Hippocampal formation (tissue), 2 donors: Measurements from ENCODE around the gene PRSS56.
A peak's percentile ranks its signal among the peaks of the same experiment; 100 is the strongest.
"Not testable (repeated sequence)": the region's sequence is repeated elsewhere in the genome, so short reads cannot be mapped to it uniquely, and the experiment has no call there.

Experiments used
- DNase-seq, 2 donors: peaks; one replicate each; lab custom pipeline; 2025; lab: John Stamatoyannopoulos, UW

Gene PRSS56

DNA sequence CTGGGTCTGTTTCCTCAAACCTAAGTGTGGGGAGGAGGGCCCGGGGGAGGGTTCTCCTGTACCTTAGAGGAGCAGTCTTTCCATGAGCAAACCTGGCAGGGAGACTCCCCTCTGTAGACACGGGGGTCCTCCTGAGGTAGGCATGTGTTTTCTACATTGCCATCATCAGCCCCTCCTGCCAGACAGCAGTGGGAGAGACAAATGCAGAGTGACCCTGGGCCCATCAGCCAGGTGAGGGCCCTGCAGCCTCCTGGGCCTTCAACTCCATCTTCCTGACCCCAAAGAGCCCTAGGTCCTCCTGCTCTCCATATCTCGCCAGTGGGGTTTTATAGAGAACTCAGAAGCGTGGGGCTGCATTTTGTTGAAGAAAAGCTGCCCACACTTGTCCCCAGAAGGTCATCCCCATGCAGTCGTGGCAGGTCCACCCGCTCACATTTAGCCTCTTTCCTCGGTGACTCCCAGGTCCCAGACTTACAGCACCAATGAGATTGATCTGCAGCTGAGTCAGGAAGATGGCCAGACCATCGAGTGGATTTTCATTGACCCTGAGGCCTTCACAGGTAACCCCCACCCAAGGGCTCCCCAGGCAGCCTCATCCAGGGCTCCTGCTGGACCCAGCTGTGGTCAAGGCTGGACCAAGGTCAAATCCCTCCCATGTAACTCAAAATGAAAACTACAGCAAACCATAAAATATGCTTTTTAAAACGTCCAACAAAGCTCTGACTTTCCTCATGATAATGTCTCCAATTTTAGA lies 21.9 kb downstream of the PRSS56 start:
- DNase-seq = no peak

DNA sequence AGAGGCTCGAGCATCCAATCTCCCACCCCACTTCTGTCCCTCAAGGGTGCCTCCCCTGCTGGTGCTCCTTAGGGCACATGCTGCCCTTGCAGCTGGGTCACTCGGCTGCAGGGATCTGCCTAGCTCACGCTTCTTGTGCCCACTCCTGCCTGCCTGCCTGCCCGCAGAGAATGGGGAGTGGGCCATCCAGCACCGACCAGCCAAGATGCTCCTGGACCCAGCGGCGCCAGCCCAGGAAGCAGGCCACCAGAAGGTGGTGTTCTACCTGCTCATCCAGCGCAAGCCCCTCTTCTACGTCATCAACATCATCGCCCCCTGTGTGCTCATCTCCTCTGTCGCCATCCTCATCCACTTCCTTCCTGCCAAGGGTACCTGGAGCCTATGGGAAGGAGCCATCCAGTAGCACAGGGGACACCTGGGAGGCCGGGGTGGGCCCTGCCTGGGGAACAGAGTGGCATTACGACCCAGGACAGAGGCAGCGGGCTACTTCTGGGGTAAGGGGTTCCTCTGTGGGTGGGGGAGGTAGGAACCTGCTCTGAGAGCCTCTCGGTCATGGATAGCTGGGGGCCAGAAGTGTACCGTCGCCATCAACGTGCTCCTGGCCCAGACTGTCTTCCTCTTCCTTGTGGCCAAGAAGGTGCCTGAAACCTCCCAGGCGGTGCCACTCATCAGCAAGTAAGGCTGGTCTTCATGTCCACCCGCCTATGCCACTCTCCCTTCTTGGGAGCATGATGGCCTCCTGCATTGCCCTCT lies 22.7 kb downstream of the PRSS56 start:
- no peak for DNase-seq

DNA sequence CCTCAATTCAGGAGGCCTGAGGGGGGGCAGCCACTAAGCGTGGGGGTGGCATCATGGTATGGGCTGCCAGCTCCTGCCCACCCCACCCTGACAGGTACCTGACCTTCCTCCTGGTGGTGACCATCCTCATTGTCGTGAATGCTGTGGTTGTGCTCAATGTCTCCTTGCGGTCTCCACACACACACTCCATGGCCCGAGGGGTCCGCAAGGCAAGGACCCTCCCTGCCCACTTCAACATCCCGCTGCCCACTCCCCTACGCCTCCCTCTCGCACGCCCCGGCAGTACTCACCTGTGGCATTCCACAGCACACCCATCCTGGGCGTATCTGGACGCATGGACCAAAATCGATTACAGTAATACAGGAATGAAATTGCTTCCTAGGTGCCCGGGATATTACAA lies 23.3 kb downstream of the PRSS56 start:
- DNase-seq = no peak

DNA sequence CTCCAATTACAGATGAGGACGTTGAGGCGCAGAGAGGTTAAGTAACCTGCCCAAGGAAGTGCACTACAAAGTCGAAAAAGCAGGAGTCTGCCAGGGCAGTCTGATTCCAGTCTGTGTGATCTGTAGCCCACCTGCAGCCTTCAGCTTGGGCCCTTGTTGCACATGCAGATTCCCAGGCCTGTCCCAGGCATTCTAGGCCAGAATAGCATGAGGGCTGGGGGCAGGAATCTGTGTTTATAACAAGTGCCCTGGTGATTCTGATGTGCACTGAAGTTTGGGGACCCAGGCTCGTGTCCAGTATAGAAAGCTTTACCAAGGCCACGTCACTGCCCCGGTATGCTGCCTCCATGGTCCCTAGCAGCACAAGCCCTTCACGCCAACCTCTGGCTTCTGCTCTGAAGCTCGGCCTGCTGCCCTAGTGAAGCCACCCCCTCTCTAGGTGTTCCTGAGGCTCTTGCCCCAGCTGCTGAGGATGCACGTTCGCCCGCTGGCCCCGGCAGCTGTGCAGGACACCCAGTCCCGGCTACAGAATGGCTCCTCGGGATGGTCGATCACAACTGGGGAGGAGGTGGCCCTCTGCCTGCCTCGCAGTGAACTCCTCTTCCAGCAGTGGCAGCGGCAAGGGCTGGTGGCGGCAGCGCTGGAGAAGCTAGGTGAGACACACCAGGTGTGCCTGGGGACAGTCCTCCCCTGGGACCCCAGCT lies 23.9 kb downstream of the PRSS56 start:
- DNase-seq = no peak

DNA sequence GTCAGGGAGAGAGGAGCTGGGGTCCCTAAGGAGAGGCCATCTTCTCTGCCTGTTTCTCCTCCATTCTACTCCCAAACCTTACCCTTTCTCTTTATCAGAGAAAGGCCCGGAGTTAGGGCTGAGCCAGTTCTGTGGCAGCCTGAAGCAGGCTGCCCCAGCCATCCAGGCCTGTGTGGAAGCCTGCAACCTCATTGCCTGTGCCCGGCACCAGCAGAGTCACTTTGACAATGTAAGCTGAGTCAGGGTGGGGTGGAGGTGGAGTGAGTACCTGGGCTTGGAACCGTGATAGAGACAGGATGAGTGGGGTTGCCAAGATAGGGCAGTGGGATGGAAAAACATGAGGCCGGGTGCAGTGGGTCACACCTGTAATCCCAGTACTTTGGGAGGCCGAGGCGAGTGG lies 24.5 kb downstream of the PRSS56 start:
- no peak for DNase-seq

DNA sequence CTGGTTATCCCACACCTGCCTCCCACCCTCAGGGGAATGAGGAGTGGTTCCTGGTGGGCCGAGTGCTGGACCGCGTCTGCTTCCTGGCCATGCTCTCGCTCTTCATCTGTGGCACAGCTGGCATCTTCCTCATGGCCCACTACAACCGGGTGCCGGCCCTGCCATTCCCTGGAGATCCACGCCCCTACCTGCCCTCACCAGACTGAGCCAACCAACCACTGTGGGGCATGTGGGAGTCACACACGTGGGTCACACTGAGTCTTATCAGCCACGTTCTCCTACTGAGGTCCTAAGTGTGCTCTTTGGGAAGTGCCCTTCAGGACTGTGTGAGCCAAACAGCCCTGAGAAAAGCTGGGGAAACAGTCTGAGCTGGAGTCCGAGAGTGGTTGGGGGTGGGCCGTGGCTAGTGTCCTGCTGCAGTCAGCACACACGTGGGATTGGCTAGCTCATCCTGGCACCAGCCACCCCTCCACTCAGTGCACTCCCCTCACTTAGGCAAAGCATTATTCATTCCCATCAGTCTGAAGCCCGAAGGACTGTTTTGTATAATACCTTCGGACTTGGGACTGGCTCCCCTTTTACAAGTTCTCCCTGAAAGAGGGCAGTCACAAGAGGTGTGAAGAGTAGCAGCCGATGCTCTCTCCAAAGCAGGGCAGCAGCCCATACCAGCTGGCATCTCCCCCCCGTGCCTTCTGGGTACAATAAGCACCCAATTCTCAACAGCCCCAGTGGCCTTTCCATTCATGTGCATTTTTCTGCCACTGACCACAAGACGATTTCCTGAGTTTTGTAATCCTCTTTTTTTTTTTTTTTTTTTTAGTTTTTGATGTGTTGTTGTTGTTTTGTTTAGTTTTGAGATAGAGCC lies 25.6 kb downstream of the PRSS56 start:
- no peak for DNase-seq

DNA sequence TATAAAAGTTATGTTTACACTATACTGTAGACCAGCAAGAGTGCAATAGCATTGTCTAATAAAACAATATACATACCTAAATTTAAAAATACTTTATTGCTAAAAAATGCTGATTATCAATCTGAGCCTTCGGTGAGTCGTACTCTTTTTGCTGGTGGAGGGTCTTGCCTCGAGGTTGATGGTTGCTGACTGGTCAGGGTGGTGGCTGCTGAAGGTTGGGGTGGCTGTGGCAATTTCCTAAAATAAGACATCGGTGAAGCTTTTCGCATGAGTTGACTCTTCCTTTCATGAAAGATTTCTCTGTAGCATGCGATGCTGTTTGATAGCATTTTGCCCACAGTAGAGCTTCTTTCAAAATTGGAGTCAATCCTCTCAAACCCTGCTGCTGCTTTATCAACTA lies 27.8 kb downstream of the PRSS56 start:
- DNase-seq = no peak

DNA sequence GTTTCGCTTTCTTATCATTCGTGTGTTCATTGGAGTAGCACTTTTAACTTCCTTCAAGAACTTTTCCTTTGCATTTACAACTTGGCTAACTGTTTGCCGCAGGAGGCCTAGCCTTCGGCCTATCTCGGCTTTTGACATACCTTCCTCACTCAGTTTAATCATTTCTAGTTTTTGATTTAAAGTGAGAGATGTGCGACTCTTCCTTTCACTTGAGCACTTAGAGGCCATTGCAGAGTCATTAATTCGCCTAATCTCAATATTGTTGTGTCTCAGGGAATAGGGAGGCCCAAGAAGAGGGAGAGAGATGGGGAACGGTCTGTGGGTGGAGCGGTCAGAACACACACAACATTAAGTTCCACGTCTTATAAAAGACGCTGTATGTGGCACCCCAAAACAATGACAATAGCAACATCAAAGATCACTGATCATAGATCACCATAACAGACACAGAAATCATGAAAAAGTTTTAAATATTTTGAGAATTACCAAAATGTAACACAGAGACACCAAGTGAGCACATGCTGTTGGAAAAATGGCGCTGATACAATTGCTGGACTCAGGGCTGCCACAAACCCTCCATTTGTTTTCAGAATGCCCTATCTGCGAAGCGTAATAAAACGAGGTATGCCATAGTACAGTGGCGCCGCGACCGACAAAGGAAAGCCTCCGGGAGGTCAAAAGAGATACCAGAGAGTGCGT lies 29.6 kb downstream of the PRSS56 start:
- DNase-seq = no peak

DNA sequence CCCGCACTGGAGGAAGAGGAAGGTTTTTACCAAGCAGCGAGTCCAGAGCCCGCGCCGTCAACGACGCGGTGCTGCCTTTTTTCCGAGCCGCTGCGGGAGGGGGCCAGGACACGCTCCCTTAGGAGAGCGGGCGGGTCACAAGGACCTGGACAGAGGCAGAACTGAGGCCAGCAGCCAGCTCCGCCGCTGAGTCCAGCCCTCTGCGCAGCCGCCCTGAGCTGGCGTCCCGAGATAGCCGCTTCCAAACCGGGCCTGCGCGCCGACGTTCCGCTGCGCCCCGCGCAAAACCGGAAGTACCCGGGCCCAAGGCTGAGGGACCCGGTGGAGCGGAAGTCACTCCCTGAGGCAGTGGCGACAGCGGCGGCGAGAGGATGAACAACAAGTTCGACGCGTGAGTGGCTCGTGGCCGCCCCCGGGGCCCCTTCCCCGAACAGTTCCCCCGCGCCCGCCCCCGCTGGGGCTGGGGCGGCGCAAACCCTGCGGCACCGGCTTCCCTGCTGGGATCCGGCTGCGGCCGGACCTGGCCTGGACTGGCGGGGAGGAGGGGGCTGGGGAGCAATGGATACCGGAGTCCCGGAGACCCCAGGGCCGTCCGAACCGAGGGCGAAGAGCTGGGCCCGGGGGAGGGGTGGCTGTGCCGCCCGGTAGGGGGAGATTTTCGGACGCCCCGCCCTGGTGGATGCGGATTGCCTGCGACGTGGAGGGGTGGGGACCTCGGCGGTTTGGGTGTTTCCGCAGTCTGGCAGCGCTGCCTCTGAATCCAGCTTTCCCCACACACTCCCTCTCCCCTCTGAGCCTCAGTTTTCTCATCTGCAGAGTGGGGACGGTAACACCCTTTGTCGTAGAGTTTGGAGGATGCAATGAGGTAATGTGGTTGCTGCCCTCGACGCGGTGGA lies 30.4 kb downstream of the PRSS56 start, which contains the start of the genes EIF4E2 and TIGD1:
Gene EIF4E2 (plus strand): TSS at position 336 of the 896 bp plus-strand sequence. CDS start 36 bp downstream, at position 372.
Gene TIGD1 (minus strand): TSS at position 204 of the 896 bp plus-strand sequence. CDS start 675 bp downstream, outside the sequence.
- DNase-seq = peak; percentile 87 to 95

DNA sequence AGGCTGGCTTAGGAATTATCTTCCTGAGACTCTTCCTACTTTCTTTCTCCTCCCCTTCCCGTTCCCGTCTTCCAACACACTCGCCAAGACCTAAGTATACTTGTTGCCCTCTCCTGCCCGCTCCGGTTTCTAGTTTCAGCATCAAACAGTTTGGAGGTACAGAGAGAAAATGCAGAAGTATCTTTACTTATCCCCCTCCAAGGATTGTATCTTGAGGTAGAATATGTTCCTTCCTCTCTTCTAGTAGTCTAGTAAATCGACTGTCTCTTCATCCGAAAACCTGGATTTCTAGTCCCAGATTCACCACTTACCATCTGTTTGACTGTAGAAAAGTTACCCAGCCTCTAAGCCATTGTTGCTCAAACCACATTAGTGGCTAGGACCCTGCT lies 31.1 kb downstream of the PRSS56 start:
- no peak for DNase-seq

DNA sequence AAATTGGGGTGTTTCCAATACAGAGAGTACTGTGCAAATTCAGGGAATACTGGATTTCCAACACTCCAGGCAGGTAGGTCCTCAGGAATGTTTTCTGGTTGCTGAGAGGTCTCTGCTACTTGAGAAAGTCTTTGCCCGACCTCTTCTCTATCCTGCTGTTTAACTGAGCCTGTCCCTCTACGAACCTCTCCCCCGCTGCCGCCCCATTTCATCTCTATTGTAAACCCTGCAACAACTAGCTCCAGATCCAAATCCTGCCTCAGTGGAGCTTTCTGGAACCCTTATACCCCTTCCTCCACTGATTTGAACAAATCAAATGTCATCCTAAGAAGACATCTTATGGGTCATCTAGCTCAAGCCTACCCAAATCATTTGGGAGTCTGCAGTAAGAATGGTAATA lies 31.6 kb downstream of the PRSS56 start:
- DNase-seq = no peak

DNA sequence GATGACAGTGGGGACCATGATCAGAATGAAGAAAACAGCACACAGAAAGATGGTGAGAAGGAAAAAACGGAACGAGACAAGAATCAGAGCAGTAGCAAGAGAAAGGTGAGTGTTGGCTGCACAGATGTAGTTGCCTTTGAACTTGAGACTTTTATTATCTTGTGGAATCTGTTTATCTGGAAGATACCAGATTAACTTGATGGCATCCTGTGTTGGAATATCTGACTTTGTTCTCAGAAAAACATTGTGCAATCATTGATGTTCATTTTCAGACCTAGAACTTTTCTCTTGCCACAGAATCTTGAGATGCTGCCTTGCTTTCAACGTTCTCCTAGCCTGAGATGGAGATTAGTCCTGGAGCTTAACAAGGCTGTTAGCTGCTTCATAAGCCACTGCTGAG lies 36.2 kb downstream of the PRSS56 start:
- DNase-seq = no peak

DNA sequence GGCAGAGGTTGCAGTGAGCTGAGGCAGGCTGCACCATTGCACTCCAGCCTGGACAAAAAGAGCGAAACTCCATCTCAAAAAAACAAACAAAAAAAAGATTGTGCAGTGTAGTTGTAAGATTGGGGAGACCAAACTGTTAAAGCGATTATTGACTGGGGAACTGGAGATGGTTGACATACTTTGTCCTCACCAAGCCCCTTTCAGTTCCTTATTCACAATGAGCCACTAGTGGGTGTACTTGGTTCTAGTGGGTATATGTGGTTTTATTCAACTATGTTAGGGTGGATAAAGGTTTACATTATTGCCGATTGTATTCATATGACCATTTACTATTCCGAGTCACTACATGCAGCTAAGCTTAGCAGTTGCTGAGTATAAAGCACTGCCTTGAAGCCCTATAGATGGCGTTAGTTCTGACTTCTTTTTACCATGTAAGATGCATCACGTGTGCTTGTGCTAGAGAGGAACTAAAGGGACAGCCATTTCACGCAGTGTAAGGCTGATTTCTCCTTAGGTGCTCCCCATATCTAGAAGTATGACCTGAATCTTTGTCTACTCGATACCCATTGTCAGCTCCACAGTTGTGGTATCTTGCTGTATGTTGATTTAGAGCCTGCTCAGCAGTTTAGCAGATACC lies 42.4 kb downstream of the PRSS56 start:
- DNase-seq = no peak

DNA sequence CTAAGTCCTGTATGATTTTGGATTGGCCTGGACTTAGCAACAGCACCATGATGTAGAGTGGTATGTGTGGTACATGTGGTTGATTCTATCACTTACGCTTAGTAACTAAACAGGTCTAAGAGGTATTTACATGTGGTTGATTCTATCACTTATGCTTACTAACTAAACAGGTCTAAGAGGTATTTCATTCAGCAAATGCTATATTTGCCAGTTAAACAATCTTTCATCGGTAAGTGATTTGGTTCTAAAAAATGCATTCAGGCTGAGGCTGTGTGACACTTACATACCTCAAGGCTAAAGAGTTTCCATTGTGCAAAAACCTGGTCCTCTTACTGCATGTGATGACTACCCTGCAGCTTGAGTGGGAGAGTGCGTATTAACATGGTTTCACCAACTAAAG lies 43.4 kb downstream of the PRSS56 start:
- DNase-seq = no peak

DNA sequence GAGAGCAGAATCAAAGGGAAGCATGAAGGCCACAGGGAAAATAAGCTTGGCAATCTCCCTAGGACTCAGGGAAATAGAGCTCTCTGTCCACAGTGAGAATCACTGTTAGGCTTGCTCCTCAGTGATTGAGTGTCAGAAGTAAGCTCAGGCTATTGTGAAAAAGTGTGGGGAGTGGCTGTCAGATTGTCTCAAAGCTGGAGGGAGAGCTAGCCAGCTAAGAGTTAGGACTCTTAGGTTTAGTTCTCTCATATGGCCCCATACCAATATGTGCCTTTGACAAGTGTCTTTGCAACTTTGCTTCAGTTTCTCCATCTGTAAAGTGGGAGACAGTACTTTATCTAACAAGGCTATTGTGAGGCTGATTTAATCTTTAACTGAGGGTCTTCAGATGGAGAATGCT lies 47.5 kb downstream of the PRSS56 start:
- DNase-seq = no peak

DNA sequence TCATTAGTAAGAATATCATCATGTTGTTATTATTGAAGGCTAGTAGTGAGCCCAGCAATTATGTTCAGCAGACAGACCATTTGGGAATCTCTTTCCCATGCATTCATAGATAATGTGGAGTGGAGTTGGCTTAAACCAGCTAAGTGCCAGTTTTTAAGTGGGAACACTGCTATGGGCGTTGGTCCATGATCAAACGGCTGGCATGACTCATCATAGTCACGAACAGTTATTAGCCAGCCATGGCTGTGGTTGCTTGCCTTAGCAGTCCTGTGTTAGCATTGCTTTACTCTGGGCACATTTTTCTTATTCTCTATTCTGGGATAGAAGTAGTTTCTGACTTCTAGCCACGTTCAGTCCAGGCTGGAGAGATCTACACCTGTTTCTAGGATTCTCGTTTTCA lies 48.0 kb downstream of the PRSS56 start:
- DNase-seq = no peak

DNA sequence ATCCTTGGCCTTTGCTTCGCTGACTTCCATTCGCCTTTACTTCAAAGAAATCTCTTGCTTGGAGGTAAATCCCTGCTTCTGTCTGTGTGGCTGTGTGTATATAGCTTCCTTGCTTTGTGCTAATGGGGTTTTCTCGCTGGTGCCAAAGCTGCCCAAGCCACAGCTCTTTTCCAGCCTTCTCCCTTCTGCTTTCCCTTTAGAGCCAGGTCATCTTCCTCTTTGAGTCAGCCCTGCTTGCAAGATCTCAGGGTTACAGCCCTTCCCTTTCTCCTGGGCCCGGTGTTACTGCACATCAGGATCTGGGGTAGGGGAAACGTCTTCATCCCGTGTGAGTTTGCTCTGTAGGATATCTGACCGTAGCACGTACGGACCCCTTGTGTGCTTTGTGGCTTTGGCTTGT lies 49.4 kb downstream of the PRSS56 start:
- DNase-seq = no peak

DNA sequence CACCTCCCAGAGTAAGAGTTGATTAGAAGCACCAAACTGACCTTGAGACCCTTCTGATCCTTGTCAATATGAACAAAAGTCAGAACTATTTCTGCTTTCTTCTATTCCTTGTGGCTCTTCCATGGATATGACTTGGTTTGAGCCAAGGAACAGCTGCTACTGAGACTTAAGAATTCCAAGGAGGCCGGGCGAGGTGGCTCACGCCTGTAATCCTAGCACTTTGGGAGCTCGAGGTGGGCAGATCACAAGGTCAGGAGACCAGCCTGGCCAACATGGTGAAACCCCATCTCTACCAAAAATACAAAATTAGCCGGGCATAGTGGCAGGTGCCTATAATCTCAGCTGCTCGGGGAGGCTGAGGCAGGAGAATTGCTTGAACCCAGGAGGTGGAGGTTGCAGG lies 50.3 kb downstream of the PRSS56 start:
- DNase-seq = not testable (repeated sequence)

DNA sequence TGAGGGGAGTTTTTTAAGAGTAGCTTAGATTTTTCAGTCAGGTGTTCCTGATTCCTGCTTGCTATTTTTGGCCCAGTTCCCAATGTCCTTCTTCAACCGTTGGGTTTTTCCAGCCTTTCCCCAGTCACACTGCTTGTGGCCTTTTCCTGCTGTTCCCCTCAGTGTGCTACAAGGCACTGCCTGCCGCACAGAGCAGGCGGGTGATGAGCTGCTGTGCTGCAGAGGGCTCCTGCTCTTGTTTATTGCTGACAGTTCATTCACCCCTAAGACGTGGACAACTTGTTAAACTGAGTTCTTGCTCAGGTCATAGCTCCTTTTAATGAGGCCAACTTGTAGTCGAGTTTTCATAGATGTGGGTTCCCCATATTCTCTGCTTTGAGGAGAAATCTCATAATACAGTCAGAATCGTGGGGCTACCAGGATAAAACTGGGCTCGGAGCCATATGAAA lies 50.9 kb downstream of the PRSS56 start:
- DNase-seq = no peak
